Natural killer cell (primary cell): Measurements from ENCODE around the gene MRPL41. TPM values are rescaled to one million over a fixed set of nuclear protein-coding genes. Genes with fewer than 3 reads are reported as not detected.
"Not testable (repeated sequence)": the region's sequence is repeated elsewhere in the genome, so short reads cannot be mapped to it uniquely, and the experiment has no call there.

Source experiments
- ATAC-seq, 3 donors: fragments of 150-1000 bp in 2 of 3; fragments of 200-7000 bp in 1 of 3; cut with Tn5 transposase; 1 replicate in 1 of 3; 2 replicates in 2 of 3; pipeline ENCODE4 v1.10.0; 2021; ENCODE audit warnings: mild to moderate bottlenecking in 2 of 3, moderate library complexity in 2 of 3
- DNase-seq, 2 donors: peaks; one replicate each; pipeline versions ENCODE4 v3.0.0 to v3.0.0-alpha.2; 2013 to 2021; ENCODE audit warnings: mixed read lengths in 1 of 2
- H3K27ac ChIP-seq: one replicate; pipeline ENCODE4 v1.5.1; 2013; ENCODE audit warnings: mild to moderate bottlenecking, low read length
- H3K27me3 ChIP-seq: one replicate; pipeline ENCODE4 v1.6.1; 2013; ENCODE audit warnings: low read length; ENCODE audit not compliant: control insufficient read depth, insufficient read depth
- H3K36me3 ChIP-seq: one replicate; pipeline ENCODE4 v1.6.1; 2013; ENCODE audit warnings: low read length; ENCODE audit not compliant: control insufficient read depth, insufficient read depth
- H3K4me1 ChIP-seq: one replicate; pipeline ENCODE4 v1.6.1; 2013; ENCODE audit warnings: low read length; ENCODE audit not compliant: control insufficient read depth, insufficient read depth
- H3K4me3 ChIP-seq: one replicate; pipeline ENCODE4 v1.5.1; 2013; ENCODE audit warnings: low read length
- H3K9me3 ChIP-seq: one replicate; pipeline ENCODE4 v1.6.1; 2013; ENCODE audit warnings: low read length; ENCODE audit not compliant: control insufficient read depth, insufficient read depth
- H3K27ac Mint-ChIP-seq, 2 donors: one replicate each; pipeline ENCODE4 v1.8.0; 2022; ENCODE audit warnings: mild to moderate bottlenecking in 2 of 2, mixed read lengths in 2 of 2, moderate library complexity in 1 of 2
- H3K27me3 Mint-ChIP-seq, 2 donors: one replicate each; pipeline ENCODE4 v1.8.0; 2022; ENCODE audit warnings: low read depth in 2 of 2, mixed read lengths in 2 of 2
- H3K36me3 Mint-ChIP-seq: one replicate; pipeline ENCODE4 v1.8.0; 2022; ENCODE audit warnings: mixed read lengths
- H3K4me1 Mint-ChIP-seq, 2 donors: one replicate each; pipeline ENCODE4 v1.8.0; 2022; ENCODE audit warnings: mixed read lengths in 2 of 2
- H3K4me3 Mint-ChIP-seq: one replicate; pipeline ENCODE4 v1.8.0; 2022; ENCODE audit warnings: mild to moderate bottlenecking, moderate library complexity, mixed read lengths
- H3K9me3 Mint-ChIP-seq, 2 donors: one replicate each; pipeline ENCODE4 v1.8.0; 2022; ENCODE audit warnings: mixed read lengths in 2 of 2
- CTCF ChIP-seq: fragments of 200-600 bp; IDR thresholded peaks from one replicate; pipeline ENCODE4 v1.8.0; 2022; ENCODE audit warnings: antibody characterized with exemption
- WGBS: methylation state at CpG from one replicate; pipeline ENCODE4 v1.1.7; 2013; ENCODE audit warnings: missing lambda C conversion rate; ENCODE audit not compliant: insufficient coverage; 5-methylcytosine and 5-hydroxymethylcytosine counted together
- intact Hi-C: fragments of 100-400 bp; cut with micrococcal nuclease; formaldehyde crosslinking; loops from one replicate; pipeline ENCODE4 v1.14.2; 2022
- total RNA-seq, 4 donors: library from RNA; stranded (reverse); fragments of 120-200 nt in 1 of 4; gene quantifications; one replicate each; pipeline versions ENCODE4 v1.2.3 to v1.2.4, GENCODE V29; 2013 to 2022

Gene MRPL41
- total RNA-seq, 3 donors from 2014 or later (not counting 1 experiment from before 2014, with no cell fraction given) = 11.5 to 17.9 (median 16.8) TPM

DNA sequence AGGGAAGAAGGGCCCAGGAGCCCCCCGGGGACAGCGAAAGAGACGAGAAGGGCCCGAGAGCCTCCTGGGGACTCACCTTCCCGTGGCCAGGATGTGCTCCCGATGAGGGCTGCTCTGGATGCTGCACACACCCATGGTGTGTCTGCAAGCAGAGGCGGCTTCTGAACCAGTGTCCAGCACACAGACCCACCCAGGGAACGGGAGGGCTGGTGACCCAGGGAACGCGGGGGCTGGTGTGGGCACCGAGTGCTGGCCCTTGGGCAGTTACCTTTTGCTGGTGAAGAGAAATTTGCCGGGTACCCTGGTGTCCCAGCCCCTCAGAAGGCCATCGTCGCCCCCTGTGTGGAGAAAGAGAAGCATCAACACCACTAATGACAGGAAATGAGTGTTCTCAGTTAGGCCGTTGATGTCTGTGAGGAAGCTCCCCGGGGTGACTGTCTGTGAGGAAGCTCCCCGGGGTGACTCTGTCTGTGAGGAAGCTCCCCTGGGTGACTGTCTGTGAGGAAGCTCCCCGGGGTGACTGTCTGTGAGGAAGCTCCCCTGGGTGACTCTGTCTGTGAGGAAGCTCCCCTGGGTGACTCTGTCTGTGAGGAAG is 13.2 kb downstream of the MRPL41 start:
- Histone ChIP-seq H3K4me3 (no peak overlapping the region), H3K4me1 (no peaks in the 10 kb centered on the region), H3K27ac (no peak overlapping the region), H3K27me3 (no peaks in the 10 kb centered on the region), H3K9me3 (no peaks in the 10 kb centered on the region), H3K36me3 (peaks cover 14% of the 10 kb centered on the region)
- no peaks in the 10 kb centered on the region for H3K36me3 Mint-ChIP-seq
- peaks cover under 1 to 16% of the 10 kb centered on the region in 2 donors for H3K4me1 Mint-ChIP-seq
- no peaks in the 10 kb centered on the region for H3K27me3 Mint-ChIP-seq
- ATAC-seq (no peak), DNase-seq (no peak)
- peak overlapping the region in 1 of 2 donors; percentile 63 for H3K27ac Mint-ChIP-seq
- no peak for TF ChIP-seq CTCF
- 88% methylated on average over 15 of the region's 18 CpGs for WGBS
- no peak overlapping the region for H3K4me3 Mint-ChIP-seq
- H3K9me3 Mint-ChIP-seq = no peaks in the 10 kb centered on the region
- intact Hi-C loops = no loop called here

GRCh38 chr9:137568445-137568844 is 16.8 kb downstream of the MRPL41 start:
- H3K36me3 ChIP-seq = peaks cover 24% of the 10 kb centered on the region
- H3K27me3 ChIP-seq, H3K9me3 ChIP-seq, H3K27ac ChIP-seq, H3K4me1 ChIP-seq, ATAC-seq, H3K27me3 Mint-ChIP-seq, H3K9me3 Mint-ChIP-seq, DNase-seq, H3K4me3 Mint-ChIP-seq, intact Hi-C loops, H3K4me3 ChIP-seq: not testable (repeated sequence)
- peaks cover 10% of the 10 kb centered on the region for H3K36me3 Mint-ChIP-seq
- peaks cover 0 to 21% of the 10 kb centered on the region in 2 donors for H3K4me1 Mint-ChIP-seq
- 82% methylated on average over 5 of the region's 5 CpGs for WGBS
- peak overlapping the region in 1 of 2 donors; percentile 65 for H3K27ac Mint-ChIP-seq

GRCh38 chr9:137569609-137570203 is 18.0 kb downstream of the MRPL41 start:
- H3K27me3 Mint-ChIP-seq = no peaks in the 10 kb centered on the region
- Histone ChIP-seq H3K36me3 (peaks cover 16% of the 10 kb centered on the region), H3K4me1 (no peaks in the 10 kb centered on the region), H3K27me3 (no peaks in the 10 kb centered on the region), H3K27ac (no peak overlapping the region), H3K9me3 (no peaks in the 10 kb centered on the region), H3K4me3 (no peak overlapping the region)
- TF ChIP-seq CTCF = no peak
- DNase-seq (no peak), ATAC-seq (no peak)
- intact Hi-C loops = no loop called here
- peaks cover 10% of the 10 kb centered on the region for H3K36me3 Mint-ChIP-seq
- no peak overlapping the region for H3K4me3 Mint-ChIP-seq
- H3K9me3 Mint-ChIP-seq = no peaks in the 10 kb centered on the region
- H3K4me1 Mint-ChIP-seq = peaks cover 0 to 15% of the 10 kb centered on the region in 2 donors
- H3K27ac Mint-ChIP-seq = peak overlapping the region in 1 of 2 donors; percentile 67
- WGBS = 96% methylated on average over 5 of the region's 5 CpGs

- Mint-ChIP-seq H3K36me3 (peaks cover 10% of the 10 kb centered on the region), H3K4me3 (no peak overlapping the region), H3K9me3 (no peaks in the 10 kb centered on the region), H3K27ac (peak overlapping the region in 1 of 2 donors; percentile 67), H3K27me3 (no peaks in the 10 kb centered on the region), H3K4me1 (peaks cover 7 to 23% of the 10 kb centered on the region in 2 donors)
- no peaks in the 10 kb centered on the region for H3K4me1 ChIP-seq
- H3K27me3 ChIP-seq = no peaks in the 10 kb centered on the region
- H3K9me3 ChIP-seq = no peaks in the 10 kb centered on the region
- no peak overlapping the region for H3K27ac ChIP-seq
- no peak for TF ChIP-seq CTCF
- intact Hi-C loops = no loop called here
- WGBS = 98% methylated on average over 3 of the region's 3 CpGs
- no peak overlapping the region for H3K4me3 ChIP-seq
- ATAC-seq = no peak
- no peak for DNase-seq
- peaks cover 15% of the 10 kb centered on the region for H3K36me3 ChIP-seq
These were observed 18.9 kb downstream of the MRPL41 start for GRCh38 chr9:137570566-137570965.
